Stimulated activated CD4-positive, alpha-beta T cell treated with anti-CD3 and anti-CD28 coated beads, Interleukin-4, amount 100 ng/mL, for 48 hours (primary cell): ENCODE measurements around the gene LRRN4CL.
"Not testable (repeated sequence)": the region's sequence is repeated elsewhere in the genome, so short reads cannot be mapped to it uniquely, and the experiment has no call there.

Experiments used
- DNase-seq, 2 donors: peaks; one replicate each; pipeline ENCODE4 v3.0.0-alpha.2; 2020; ENCODE audit warnings: low read depth in 2 of 2

LRRN4CL gene

GRCh38 chr11:62709247-62710000 is 20.1 kb upstream of the LRRN4CL start:
- DNase-seq: peak; percentile 91 to 95

GRCh38 chr11:62708793-62709192 is 19.5 kb upstream of the LRRN4CL start:
- no peak for DNase-seq

GRCh38 chr11:62708392-62708791 is 19.1 kb upstream of the LRRN4CL start:
- no peak for DNase-seq

- no peak for DNase-seq
These were observed 18.0 kb upstream of the LRRN4CL start, which contains the start of the genes BSCL2 and GNG3 for GRCh38 chr11:62707277-62707861. BSCL2 (minus strand) TSS chr11:62707424; CDS start chr11:62707195, 229 bp downstream. GNG3 (plus strand) TSS chr11:62707676; CDS start chr11:62708296, 620 bp downstream.

GRCh38 chr11:62706850-62707247 is 17.5 kb upstream of the LRRN4CL start:
- DNase-seq: no peak

DNA sequence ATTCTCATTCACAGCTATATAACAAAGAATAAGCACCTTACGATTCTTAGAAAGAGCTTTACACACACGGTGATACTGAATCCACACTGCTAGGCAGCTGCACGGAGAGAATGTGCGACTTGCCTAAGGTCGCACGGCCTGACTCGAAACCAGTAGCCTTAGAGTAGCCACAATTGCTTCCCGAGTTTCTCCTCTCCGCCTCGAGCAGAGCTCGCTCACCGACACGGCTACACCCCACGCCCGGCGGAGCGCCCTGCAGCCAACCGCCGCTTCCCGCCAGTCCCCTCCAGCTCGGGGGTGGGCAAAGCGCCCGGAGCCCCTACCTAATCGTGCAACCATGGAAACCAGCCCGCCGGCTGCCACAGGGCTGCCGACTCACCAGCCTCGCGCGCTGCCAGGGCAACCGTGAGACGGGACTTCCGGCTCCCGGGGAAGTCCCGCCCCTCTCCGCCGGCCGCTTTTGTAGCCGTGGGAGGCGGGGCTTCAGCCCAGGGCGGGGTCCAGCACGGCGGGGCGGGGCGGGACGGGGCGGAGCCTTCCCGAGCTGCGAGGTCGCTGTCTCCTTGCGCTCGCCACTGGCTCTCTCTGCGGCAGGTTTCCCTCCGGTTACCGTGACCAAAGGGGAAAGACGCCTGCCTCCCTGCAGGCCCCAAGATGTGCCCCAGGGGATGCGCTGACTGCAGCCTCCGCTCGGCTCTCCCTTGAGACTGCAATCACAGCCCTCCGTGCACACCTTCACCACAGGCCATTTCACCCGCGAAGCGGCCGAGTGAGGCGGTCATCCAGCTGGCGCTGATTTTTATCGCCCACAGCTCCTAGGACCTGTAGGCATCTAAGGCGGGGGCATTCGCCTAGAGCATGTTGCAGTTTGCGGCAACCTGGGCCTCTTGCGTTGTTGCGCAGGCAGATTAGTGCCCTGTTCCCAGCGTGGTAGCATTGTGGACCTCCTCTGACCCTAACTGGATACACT is 16.8 kb upstream of the LRRN4CL start:
- DNase-seq: peak; percentile 90 to 96

GRCh38 chr11:62705413-62705812 is 16.1 kb upstream of the LRRN4CL start:
- DNase-seq: no peak

GRCh38 chr11:62703921-62704320 is 14.6 kb upstream of the LRRN4CL start:
- not testable (repeated sequence) for DNase-seq

DNA sequence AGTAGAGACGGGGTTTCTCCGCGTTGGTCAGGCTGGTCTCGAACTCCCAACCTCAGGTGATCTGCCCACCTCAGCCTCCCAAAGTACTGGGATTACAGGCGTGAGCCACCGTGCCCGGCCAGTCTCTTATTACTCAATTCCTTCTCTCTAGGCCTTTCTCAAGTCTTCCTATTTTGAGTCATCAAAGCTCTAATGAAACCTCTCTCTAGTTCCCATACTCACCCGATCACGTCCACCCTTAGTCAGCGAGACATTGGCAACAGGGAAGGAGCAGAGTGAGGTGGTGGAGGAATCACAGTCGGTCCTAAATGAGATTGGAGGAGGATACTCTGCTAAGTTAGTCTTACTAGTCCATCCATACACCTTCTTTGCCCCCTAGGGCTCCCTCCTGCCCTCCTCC is 12.9 kb upstream of the LRRN4CL start:
- DNase-seq: no peak

- DNase-seq: peak; percentile 65 to 66
These were observed 5.3 kb upstream of the LRRN4CL start for GRCh38 chr11:62694455-62695167.

DNA sequence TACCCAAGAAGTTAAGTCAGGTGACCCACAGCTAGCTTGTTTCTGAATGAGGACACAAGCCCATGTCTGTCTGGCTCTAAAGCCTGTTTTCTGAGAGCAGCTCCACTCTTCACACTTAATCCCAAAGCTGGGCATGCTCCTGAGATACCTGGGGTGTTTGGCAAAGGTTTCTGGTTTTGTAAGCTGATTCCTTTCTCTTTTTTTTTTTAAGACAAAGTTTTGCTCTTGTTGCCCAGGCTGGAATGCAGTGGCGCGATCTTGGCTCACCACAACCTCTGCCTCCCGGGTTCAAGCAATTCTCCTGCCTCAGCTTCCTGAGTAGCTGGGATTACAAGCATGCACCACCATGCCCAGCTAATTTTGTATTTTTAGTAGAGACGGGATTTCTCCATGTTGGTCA is 4.3 kb upstream of the LRRN4CL start:
- not testable (repeated sequence) for DNase-seq

DNA sequence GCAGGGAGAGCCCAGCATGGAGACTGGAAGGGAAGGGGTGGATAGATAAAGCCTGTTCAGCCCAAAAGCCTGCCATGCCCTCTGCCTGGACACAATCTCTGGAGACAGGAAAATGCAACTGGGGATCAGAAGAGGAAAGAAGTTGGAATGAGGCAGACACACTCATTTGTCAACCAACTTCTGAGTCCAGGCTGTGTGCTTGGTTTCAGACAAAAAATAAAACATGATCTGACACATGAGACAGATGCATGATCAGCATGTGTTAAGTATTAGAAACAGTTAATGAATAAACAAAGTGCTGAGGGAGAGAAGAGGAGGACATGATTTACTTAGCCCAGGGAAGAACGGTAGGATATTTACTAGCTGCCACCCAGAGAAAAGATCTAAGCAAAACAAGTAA is 839 bp downstream of the LRRN4CL start:
- DNase-seq: no peak

- no peak for DNase-seq
These were observed 1.6 kb downstream of the LRRN4CL start for GRCh38 chr11:62687508-62688396.

GRCh38 chr11:62682518-62682917 is 6.8 kb downstream of the LRRN4CL start:
- DNase-seq: no peak

DNA sequence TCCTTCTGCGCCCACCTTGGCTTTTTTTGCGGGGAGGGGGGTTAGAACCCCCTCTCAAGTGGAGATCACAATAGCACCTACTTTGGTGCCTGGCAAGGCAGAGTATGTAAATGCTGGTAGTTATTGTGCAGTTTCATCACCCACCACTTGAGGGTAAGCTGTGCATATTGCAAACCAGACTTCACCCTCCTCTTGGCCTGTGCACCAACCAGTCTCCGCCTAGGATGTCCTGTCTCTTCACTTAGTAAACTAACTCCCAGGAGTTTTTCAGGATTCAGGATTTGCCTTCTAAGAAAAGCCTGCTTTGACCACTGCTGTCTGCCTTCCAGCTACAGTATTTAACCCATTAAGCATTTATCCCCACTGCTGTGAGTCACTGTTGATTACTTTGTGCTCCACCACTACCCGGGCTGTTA is 8.5 kb downstream of the LRRN4CL start:
- no peak for DNase-seq

- DNase-seq: peak; percentile 76 to 89
These were observed 10.3 kb downstream of the LRRN4CL start, which contains the start of gene UBXN1 for GRCh38 chr11:62678770-62679696. UBXN1 (minus strand) TSS chr11:62679073; CDS start chr11:62678923, 150 bp downstream.

DNA sequence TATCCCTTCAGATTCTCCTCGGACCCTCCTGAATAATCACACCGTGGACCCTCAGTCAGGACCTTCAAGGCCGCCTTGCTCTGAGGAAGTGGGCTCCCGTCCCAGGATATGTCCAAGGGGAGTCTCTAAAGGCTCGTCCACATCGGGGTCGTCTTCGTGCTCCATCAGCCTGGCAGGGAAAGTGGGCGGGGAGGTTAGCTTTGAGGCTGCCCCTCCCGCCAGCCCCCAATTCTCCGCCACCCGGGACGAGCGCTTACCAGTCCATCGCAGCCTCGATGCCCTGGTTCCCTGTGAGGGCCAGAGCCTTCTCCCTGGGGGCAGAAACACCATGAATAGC is 10.9 kb downstream of the LRRN4CL start:
- DNase-seq: no peak

DNA sequence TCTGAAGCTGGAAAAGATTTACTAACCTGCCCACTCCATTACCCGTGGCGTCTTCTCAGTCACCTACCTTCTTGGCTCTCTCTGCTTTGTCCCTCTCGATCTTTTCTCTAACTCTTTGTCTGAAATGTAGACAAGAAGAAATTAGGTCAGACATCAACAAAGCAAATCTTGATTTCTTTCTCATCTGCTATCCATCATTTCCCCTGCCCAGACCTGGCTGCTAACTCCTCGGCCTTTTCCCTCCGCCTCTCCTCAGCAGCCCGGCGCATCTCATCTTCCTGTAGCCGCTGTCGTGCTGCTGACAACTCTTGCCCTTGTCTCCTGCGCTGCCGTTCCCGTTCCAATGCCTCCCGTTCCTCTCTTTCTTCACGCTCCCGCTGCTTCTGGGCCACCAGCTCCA is 11.6 kb downstream of the LRRN4CL start:
- DNase-seq: no peak

DNA sequence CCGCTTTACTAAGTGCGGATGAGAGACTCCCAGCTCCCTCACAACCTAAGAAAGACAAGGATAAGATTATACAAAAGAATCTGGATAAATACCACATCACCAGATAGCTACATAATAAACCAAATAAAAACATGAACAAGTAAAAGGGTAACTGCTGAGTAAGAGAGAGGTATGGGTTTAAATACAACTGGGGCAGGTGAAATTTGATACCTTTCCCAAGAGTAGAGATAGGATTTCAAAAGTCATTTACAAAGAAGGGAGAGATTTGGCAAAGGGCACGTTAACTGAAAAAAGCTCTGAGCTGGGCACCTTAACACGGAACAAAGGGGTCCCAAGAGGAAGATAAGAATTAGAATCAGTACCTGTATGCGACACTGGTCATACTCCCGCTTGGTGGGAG is 12.2 kb downstream of the LRRN4CL start:
- DNase-seq: no peak
